WTC11 (cell line): ENCODE measurements around the gene PKP3. TPM values are rescaled to one million over a fixed set of nuclear protein-coding genes. Genes with fewer than 3 reads are reported as not detected.

Source experiments
- ATAC-seq: fragments of 200-7000 bp; cut with Tn5 transposase; 2 replicates; pipeline ENCODE4 v1.10.0; 2021; ENCODE audit warnings: mild to moderate bottlenecking, moderate library complexity
- CTCF ChIA-PET: fragments of 300-600 bp; sonication (Branson Sonifier 250); formaldehyde crosslinking; loops from one replicate; lab custom pipeline; 2021; ENCODE audit warnings: antibody characterized with exemption; lab: Charles Lee
- POLR2A ChIA-PET: fragments of 350-600 bp; sonication (Branson Sonifier 250); formaldehyde crosslinking; loops from one replicate; lab custom pipeline; 2021; ENCODE audit warnings: antibody characterized with exemption; lab: Charles Lee
- DNase-seq: peaks from one replicate; pipeline ENCODE4 v3.0.0; 2021; ENCODE audit warnings: low spot score
- H3K27ac Mint-ChIP-seq: 2 replicates; pipeline ENCODE4 v1.8.0; 2021; ENCODE audit warnings: mixed read lengths
- H3K27me3 Mint-ChIP-seq: 2 replicates; pipeline ENCODE4 v1.8.0; 2021; ENCODE audit warnings: low read depth, mild to moderate bottlenecking, moderate library complexity, mixed read lengths
- H3K36me3 Mint-ChIP-seq: 2 replicates; pipeline ENCODE4 v1.8.0; 2021; ENCODE audit warnings: mixed read lengths
- H3K4me1 Mint-ChIP-seq: 2 replicates; pipeline ENCODE4 v1.8.0; 2022; ENCODE audit warnings: mixed read lengths
- H3K4me3 Mint-ChIP-seq: 2 replicates; pipeline ENCODE4 v1.8.0; 2021; ENCODE audit warnings: mild to moderate bottlenecking, moderate library complexity, mixed read lengths
- H3K9me3 Mint-ChIP-seq: 2 replicates; pipeline ENCODE4 v1.8.0; 2021; ENCODE audit warnings: mixed read lengths
- AR ChIP-seq: fragments of 250-450 bp; sonication (Bioruptor Pico); IDR thresholded peaks from 2 replicates; pipeline ENCODE4 v1.9.0; 2021; ENCODE audit warnings: mild to moderate bottlenecking
- ELF4 ChIP-seq: sonication (generic); formaldehyde crosslinking; IDR thresholded peaks from 2 replicates; pipeline ENCODE4 v1.8.1; 2022; ENCODE audit warnings: low read depth, mild to moderate bottlenecking, moderate library complexity, missing genetic modification reagents
- GABPB1 ChIP-seq: sonication (generic); formaldehyde crosslinking; IDR thresholded peaks from 2 replicates; pipeline ENCODE4 v1.8.1; 2023; ENCODE audit warnings: mild to moderate bottlenecking, missing genetic modification reagents
- IRF1 ChIP-seq: sonication (generic); formaldehyde crosslinking; IDR thresholded peaks from 2 replicates; pipeline ENCODE4 v1.8.0; 2023; ENCODE audit warnings: missing genetic modification reagents
- IRF2 ChIP-seq: sonication (generic); formaldehyde crosslinking; IDR thresholded peaks from 2 replicates; pipeline ENCODE4 v1.8.0; 2022; ENCODE audit warnings: low read depth, missing genetic modification reagents, borderline replicate concordance
- MLX ChIP-seq: sonication (generic); formaldehyde crosslinking; IDR thresholded peaks from 2 replicates; pipeline ENCODE4 v1.8.1; 2023; ENCODE audit warnings: mild to moderate bottlenecking, missing genetic modification reagents, moderate library complexity
- MXD4 ChIP-seq: fragments of 250-450 bp; sonication (Bioruptor Pico); IDR thresholded peaks from 2 replicates; pipeline ENCODE4 v1.8.0; 2021; ENCODE audit warnings: mild to moderate bottlenecking, moderate library complexity, borderline replicate concordance
- NR1H2 ChIP-seq: sonication (generic); formaldehyde crosslinking; IDR thresholded peaks from 2 replicates; pipeline ENCODE4 v1.9.0; 2021; ENCODE audit warnings: mild to moderate bottlenecking, moderate library complexity, missing genetic modification reagents
- RELA ChIP-seq: sonication (generic); formaldehyde crosslinking; IDR thresholded peaks from 2 replicates; pipeline ENCODE4 v1.8.1; 2022; ENCODE audit warnings: missing genetic modification reagents, mild to moderate bottlenecking, borderline replicate concordance
- RORB ChIP-seq: fragments of 250-450 bp; sonication (Bioruptor Pico); IDR thresholded peaks from 2 replicates; pipeline ENCODE4 v1.9.0; 2021; ENCODE audit warnings: mild to moderate bottlenecking
- SMAD3 ChIP-seq: sonication (generic); formaldehyde crosslinking; IDR thresholded peaks from 2 replicates; pipeline ENCODE4 v1.8.0; 2022; ENCODE audit warnings: missing genetic modification reagents, mild to moderate bottlenecking, borderline replicate concordance
- TEAD1 ChIP-seq: sonication (generic); formaldehyde crosslinking; IDR thresholded peaks from 2 replicates; pipeline ENCODE4 v1.8.0; 2022; ENCODE audit warnings: mild to moderate bottlenecking, missing genetic modification reagents
- TP53 ChIP-seq: sonication (generic); formaldehyde crosslinking; IDR thresholded peaks from 2 replicates; pipeline ENCODE4 v1.8.1; 2023; ENCODE audit warnings: mild to moderate bottlenecking, missing genetic modification reagents
- ZNF138 ChIP-seq: sonication (generic); formaldehyde crosslinking; conservative IDR thresholded peaks from 2 replicates; pipeline ENCODE4 v1.8.1; 2022; ENCODE audit warnings: mild to moderate bottlenecking, moderate library complexity, missing genetic modification reagents
- ZNF263 ChIP-seq: sonication (generic); formaldehyde crosslinking; IDR thresholded peaks from 2 replicates; pipeline ENCODE4 v1.8.1; 2022; ENCODE audit warnings: low read depth, mild to moderate bottlenecking, moderate library complexity, missing genetic modification reagents
- ZNF416 ChIP-seq: fragments of 250-450 bp; sonication (Bioruptor Pico); IDR thresholded peaks from 2 replicates; pipeline ENCODE4 v1.9.0; 2021; ENCODE audit warnings: mild to moderate bottlenecking, inconsistent platforms
- ZNF532 ChIP-seq: fragments of 250-450 bp; sonication (Bioruptor Pico); IDR thresholded peaks from 2 replicates; pipeline ENCODE4 v1.9.0; 2021; ENCODE audit warnings: mild to moderate bottlenecking, borderline replicate concordance
- ZNF671 ChIP-seq: fragments of 250-450 bp; sonication (Bioruptor Pico); IDR thresholded peaks from 2 replicates; pipeline ENCODE4 v1.8.0; 2021; ENCODE audit warnings: mild to moderate bottlenecking
- total RNA-seq: library from RNA; stranded (reverse); gene quantifications from 3 replicates; pipeline ENCODE4 v1.2.3, GENCODE V29; 2021
- TF ChIP-seq, protein P1 (sequence below): sonication (generic); formaldehyde crosslinking; IDR thresholded peaks from 2 replicates; pipeline ENCODE4 v1.8.1; 2023; ENCODE audit warnings: mild to moderate bottlenecking, missing genetic modification reagents, borderline replicate concordance
- TF ChIP-seq, protein P2 (sequence below): sonication (generic); formaldehyde crosslinking; IDR thresholded peaks from 2 replicates; pipeline ENCODE4 v1.8.1; 2022; ENCODE audit warnings: missing genetic modification reagents, borderline replicate concordance

Gene PKP3
- total RNA-seq, 1 experiment from 2014 or later, result 17.3 TPM

DNA sequence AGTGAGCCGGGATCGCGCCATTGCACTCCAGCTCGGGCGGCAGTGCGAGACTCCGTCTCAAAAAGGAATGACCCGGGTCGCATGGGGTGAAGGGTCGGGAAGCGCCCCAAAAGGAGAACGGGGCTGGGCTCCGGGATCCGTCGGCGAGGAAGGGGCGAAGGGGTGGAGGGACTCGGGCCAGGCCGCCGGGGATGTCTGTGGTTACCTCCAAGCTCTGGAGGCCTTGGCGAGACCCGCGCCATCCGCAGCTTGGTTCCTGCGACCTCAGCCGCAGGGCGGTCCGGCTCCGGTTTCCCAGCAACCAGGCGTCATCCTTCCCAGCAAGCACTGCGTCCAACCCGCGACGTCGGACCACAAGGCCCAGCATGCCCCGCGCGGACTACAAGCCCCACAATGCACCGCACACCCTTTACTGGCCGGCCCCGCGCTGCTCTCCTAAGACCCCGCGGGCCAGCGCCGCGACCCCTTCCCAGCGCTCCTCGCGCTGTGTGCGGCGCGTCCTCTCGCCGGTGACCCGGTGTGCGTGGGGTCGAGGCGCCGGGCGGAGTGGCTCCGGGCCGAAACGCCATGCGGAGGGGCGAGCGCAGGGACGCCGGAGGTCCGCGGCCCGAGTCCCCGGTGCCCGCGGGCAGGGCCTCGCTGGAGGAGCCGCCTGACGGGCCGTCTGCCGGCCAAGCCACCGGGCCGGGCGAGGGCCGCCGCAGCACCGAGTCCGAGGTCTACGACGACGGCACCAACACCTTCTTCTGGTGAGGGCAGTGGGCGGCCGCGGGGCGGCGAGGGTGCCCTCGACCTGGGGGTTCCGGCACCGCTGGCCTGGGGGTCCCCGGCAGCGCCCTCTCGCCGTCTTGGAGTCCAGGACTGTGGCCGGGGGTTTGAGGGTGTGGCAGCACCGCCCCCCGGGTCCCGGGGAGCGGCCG lies 56.1 kb downstream of the PKP3 start, which contains the start of gene PTDSS2:
Gene PTDSS2 (plus strand): TSS at position 391 of the 920 bp plus-strand sequence. CDS start 177 bp downstream, at position 568.
- ATAC-seq (peak; percentile 85), DNase-seq (peak; percentile 98)
- H3K4me1 Mint-ChIP-seq, result peaks cover 22% of the 10 kb centered on the region
- peaks cover 3% of the 10 kb centered on the region; the same call in 1 of the 2 replicates for H3K27me3 Mint-ChIP-seq
- peaks cover 19% of the 10 kb centered on the region; the same call in 1 of the 2 replicates for H3K36me3 Mint-ChIP-seq
- CTCF ChIA-PET, result interaction anchor here (0.6 to 5.9 kb wide), 15 partner anchors 10 to 200 kb away, joined by 3 to 71 read pairs (median 8); partner anchors contain the start of genes RNH1 and SIGIRR
- POLR2A ChIA-PET, result interaction anchor here (0.5 to 1.8 kb wide), 4 partner anchors 15 to 57 kb away, joined by 4 to 9 read pairs (median 5); partner anchors contain the start of gene RNH1
- H3K27ac Mint-ChIP-seq, result peak within 1 kb of the TSS; percentile 92
- no peaks in the 10 kb centered on the region for H3K9me3 Mint-ChIP-seq
- peak within 1 kb of the TSS; percentile 99 for H3K4me3 Mint-ChIP-seq
- TF ChIP-seq ZNF263, result no peak
- TF ChIP-seq TEAD1, result peak; percentile 81; the same call in 1 of the 2 replicates
- TF ChIP-seq, protein P1, sequence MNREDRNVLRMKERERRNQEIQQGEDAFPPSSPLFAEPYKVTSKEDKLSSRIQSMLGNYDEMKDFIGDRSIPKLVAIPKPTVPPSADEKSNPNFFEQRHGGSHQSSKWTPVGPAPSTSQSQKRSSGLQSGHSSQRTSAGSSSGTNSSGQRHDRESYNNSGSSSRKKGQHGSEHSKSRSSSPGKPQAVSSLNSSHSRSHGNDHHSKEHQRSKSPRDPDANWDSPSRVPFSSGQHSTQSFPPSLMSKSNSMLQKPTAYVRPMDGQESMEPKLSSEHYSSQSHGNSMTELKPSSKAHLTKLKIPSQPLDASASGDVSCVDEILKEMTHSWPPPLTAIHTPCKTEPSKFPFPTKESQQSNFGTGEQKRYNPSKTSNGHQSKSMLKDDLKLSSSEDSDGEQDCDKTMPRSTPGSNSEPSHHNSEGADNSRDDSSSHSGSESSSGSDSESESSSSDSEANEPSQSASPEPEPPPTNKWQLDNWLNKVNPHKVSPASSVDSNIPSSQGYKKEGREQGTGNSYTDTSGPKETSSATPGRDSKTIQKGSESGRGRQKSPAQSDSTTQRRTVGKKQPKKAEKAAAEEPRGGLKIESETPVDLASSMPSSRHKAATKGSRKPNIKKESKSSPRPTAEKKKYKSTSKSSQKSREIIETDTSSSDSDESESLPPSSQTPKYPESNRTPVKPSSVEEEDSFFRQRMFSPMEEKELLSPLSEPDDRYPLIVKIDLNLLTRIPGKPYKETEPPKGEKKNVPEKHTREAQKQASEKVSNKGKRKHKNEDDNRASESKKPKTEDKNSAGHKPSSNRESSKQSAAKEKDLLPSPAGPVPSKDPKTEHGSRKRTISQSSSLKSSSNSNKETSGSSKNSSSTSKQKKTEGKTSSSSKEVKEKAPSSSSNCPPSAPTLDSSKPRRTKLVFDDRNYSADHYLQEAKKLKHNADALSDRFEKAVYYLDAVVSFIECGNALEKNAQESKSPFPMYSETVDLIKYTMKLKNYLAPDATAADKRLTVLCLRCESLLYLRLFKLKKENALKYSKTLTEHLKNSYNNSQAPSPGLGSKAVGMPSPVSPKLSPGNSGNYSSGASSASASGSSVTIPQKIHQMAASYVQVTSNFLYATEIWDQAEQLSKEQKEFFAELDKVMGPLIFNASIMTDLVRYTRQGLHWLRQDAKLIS, result no peak
- TF ChIP-seq ZNF138, result 0 out of 2 replicates have a peak, but pooled peaks have one; percentile 33
- peak; percentile 69 for TF ChIP-seq GABPB1 (CRISPR knock-in tag)
- no peak for TF ChIP-seq MXD4 (CRISPR knock-in tag)
- TF ChIP-seq IRF2 (CRISPR knock-in tag), result no peak
- TF ChIP-seq TP53 (CRISPR knock-in tag), result peak; percentile 81; the same call in 1 of the 2 replicates
- no peak for TF ChIP-seq ZNF671 (CRISPR knock-in tag)
- TF ChIP-seq, protein P2, sequence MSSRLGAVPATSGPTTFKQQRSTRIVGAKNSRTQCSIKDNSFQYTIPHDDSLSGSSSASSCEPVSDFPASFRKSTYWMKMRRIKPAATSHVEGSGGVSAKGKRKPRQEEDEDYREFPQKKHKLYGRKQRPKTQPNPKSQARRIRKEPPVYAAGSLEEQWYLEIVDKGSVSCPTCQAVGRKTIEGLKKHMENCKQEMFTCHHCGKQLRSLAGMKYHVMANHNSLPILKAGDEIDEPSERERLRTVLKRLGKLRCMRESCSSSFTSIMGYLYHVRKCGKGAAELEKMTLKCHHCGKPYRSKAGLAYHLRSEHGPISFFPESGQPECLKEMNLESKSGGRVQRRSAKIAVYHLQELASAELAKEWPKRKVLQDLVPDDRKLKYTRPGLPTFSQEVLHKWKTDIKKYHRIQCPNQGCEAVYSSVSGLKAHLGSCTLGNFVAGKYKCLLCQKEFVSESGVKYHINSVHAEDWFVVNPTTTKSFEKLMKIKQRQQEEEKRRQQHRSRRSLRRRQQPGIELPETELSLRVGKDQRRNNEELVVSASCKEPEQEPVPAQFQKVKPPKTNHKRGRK (CRISPR knock-in tag), result no peak
- TF ChIP-seq AR (CRISPR knock-in tag), result no peak
- 0 out of 2 replicates have a peak, but pooled peaks have one; percentile 48 for TF ChIP-seq ELF4 (CRISPR knock-in tag)
- TF ChIP-seq ZNF416 (CRISPR knock-in tag), result no peak
- TF ChIP-seq IRF1 (CRISPR knock-in tag), result no peak
- no peak for TF ChIP-seq RORB (CRISPR knock-in tag)
- TF ChIP-seq NR1H2, result no peak
- TF ChIP-seq ZNF532 (CRISPR knock-in tag), result no peak
- TF ChIP-seq SMAD3 (CRISPR knock-in tag), result no peak
- no peak for TF ChIP-seq MLX
- 0 out of 2 replicates have a peak, but pooled peaks have one; percentile 20 for TF ChIP-seq RELA (CRISPR knock-in tag)
